GOT3 (cell line): ENCODE measurements around the gene MDFI.
A peak's percentile ranks its signal among the peaks of the same experiment; 100 is the strongest.

ENCODE experiments used
- DNase-seq: peaks from one replicate; lab custom pipeline; 2025; ENCODE audit warnings: mixed read lengths; lab: John Stamatoyannopoulos, UW

Gene MDFI

DNA sequence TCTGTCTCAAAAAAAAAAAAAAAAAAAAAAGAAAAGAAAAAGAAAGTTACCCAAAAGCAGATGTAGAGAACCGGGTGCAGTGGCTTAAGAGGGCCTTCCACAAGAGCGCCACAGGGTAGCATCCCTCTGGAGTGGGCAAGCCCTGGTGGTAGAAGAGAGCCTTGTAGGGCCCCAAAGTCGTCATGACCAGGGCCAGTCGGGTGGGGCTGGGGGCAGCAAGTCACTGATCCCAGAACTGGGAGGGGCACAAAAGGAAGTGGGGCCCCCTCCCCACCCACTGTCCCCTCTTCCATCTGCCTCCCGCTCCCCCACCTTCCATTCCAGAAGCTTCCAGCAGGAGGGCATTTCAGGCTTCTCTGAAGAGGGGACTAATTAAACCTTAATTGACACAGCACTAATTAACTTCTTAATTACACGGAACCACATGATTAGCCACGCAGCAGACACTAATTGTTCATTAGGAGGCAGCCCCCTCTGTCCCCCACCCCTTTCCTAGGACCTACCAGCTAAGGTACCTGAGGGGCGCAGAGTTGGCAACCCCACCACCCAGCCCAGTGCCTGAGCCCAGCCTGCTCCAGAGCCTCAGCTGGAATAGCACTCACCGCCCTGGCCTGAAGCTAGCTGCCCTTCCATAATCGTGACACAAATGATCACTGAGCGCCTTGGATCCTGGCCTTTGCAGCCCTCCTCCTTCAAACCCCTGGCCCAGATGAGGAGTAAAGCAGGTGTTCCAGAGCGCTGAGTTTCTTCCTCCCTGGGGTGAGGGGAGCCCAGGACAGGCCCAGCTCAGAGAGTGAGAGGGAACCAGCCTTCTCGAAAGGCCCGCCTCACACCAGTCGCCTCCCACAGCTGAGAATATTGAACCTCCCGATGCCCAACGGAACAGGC is 34.8 kb downstream of the MDFI start:
- no peak for DNase-seq

DNA sequence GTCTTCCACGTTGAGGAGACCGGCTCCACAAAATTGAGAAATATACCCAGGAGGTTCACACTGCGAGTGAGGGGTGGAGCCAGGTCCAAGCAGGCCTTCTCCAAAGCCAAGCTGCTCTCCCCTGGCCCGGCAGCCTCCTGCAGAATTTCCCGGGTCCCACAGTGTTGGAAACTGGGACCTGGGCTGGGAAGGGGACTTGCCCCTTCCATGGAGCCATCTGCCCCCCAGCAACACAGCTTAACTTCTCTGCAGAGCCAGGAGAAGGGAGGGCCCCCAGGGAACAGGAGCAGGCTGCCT is 35.4 kb downstream of the MDFI start:
- no peak for DNase-seq

DNA sequence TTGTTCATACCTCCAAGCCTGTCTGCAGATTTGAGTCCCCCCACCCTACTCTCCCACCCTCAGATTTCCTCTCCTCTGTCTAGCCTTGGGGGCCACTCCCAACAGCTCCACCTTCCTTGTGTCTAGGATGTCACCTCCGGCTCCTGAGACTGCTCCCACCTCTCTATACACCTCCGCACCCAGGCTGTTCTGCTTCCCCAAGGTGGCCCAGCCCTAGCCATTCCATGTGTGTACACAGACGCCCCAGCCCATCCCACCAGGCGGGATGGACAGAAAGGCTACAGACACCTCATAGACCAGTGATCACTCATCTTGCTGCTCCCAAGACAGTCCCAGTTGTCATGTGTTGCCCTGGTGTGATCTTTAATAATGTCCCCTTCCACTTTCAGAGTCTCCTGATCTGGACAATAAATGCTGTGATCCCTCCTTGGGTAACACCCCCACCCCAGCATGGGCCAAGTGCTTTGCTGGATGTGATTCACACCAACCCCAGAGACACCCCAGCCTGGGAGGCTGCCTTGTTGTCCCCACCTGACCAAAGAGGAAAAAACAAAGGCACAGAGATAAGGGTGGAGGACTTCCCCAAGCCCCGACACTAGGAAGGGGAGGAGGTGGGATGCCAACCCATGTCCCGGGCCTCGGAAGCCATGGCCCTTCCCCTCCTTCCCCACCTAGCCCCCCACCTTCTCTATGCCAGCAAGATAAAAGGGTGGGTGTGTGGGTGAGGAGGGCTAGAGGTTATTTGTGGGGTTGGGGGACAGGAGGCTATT is 36.1 kb downstream of the MDFI start:
- DNase-seq: no peak

DNA sequence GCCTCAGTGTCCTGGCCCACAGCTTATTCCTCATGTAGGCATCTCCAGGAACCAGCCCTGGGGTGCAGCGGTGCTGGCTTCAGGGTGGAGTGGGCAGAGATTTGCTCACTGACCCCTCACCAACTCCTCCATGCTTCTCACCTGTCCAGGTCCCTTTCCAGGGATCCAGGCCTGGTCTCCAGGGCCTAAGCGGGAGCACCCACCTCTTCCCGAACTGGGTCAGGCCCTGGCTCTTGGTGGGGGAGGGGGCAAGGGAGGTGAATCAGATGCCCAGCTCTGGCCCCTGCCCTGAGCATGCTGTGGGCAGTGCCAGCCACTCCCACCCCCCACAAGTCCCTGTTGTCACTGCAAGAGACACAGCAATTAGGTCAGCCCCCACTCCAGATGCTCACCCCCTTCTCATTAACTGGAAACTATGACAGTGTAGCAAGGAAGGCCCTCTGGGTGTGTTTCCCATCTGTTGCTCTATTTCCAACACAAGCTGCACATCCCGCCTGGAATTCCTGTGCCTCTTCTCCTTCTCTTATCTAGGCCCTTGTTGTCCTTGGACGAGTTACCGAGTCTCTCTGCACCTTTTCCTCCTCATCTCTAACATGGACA is 37.0 kb downstream of the MDFI start:
- DNase-seq: no peak

DNA sequence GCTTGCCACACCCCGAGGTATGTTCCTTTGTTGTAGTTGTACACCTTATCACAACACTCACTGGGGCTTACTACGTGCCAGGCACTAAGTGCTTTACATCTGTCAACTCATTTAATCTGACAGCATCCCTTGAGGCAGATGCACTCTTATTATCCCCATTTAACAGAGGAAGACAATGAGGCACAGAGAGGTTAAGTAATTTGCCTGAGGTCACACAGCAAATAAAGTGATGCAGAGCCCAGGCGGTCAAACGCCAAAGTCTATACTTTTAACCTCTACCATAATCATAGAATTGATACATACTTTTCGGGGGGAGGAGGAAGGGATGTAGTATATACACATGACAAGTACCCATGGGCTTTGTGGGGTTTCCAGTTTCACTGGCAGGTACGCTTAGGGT is 37.7 kb downstream of the MDFI start:
- no peak for DNase-seq

DNA sequence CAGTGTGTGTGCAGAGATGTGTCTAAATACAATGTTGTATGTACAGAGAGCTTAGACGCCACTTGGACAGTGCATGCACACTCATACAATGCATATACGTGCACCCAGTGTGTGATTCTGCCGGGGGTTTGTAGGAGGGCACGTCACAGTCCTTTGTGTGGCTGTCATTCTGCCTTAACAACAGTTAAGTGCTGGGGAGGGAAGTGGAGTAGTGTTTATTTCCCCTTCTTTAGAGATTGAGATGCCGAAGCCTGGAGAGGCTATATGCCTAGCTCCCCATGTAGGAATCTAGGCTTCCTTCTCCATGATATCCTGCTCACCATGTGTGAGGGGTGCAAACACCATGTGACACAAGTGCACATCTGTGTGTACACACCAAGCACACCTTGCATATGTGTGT is 38.2 kb downstream of the MDFI start:
- DNase-seq: no peak

DNA sequence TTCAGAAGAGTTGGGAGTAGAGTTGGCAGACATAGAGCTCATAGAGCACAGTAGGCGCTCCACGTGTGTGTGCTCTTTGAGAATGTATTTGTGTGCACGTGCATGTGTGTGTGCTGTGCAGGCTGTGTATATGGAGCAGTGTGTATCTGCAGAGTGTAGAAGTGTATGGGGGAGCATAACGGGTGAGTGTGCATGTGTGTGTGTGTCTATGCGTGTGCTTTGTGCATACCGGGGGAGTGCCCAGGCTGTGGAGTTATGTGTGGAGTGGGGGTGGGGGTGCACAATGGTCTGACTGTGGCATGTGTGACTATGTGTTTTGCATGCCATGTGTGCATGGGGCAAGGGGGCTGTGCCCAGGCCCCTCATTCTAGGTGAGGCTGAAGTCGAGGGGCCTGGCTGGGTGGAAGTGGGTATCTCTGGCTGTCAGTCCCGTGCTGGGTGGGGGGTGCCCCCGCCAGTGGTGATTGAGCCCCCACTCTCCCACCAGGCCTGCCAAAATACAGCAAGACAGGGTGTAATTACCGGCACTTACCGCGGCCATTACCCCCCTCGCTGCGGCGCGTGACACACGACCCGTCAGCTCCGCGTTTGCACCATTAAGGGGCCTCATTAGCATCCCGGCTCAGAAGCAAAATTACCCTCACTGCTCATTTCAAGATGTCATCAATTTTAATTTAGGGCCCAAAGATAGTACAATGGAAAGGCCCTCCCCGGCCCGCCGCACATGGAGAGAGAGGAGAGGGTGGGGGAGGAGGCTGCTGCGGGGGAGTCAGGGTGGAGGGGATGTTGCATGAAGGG is 39.1 kb downstream of the MDFI start:
- no peak for DNase-seq

DNA sequence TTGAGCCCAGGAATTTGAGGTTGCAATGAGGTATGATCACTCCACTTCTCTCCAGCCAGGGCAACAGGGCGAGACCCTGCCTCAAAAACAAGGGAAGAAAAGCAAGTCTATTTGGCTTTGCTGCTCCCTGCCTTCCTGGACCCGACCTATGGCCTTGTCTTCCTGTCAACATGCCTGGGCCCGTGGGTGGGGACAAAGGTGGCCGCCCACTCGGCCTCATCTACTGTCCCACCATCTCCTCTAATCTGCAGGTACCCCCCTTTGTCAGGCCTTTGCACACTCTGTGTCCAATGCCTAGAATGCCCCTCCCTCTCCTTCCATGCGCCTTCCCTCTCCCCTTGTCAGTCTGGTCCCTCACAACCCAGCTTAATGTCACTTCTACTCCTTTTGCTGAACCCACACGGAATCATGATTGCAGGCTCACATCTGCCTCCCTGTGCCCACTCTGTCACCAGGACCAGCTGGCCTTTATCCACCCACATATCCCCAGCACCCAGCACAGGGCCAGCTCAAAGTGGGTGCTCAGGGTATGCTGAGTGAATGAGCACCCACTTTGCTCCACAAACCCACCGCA is 40.3 kb downstream of the MDFI start:
- no peak for DNase-seq

DNA sequence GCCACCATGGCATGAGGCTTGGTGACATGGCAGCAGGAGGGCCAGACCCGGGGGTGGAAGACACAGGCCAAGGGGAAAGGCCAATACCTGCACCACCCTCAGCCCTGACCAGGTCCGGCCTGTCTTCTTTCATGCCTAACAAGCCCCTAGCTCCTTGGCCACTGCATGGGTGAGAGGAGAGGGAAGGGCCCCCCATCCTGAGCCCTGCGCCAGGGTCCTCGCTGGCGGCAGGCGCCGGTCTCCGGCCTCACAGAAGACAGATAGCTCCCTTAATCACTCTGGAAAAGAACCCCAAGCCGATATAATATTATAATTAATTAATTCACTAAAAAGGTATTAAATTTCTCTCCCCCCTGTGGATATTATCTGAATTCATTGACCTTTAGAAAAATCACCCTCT is 41.4 kb downstream of the MDFI start:
- no peak for DNase-seq

DNA sequence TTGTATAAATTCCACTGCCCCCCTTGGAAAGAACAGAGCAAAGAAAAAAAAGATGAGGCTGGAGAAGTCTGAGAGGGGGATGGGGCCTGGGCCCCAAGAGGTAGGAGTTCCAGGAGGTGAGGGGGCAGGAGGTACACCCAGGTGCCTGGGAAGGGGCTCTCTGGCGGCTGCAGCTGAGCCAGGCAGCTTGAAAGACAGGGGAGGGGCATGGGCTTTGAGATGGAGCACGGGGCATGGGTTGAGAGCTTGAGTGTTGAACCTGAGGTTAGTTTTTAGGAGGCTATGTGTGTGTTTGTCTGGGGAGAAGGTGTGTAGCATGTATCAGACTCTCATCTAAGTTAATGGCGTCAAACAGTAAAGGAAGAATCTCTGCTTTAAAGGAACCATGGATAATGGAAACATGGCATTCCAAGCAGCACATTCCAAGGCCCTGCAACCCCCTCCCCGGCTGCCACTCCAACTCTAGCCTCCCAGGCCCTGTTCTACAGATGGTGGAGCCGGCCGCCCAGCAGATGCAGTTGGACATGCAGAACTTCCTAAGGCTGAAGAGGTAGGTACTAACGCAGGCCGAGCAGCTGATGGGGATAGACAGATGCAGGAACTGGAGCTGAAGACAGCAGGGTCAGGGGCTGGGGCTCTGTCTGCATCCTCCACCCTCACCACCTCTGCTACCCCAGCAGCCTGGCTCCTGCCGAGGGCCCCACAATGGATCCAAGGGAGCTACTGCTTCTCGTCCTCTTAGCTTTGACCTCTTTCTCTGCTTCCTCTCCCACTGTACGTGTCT is 42.1 kb downstream of the MDFI start:
- no peak for DNase-seq

DNA sequence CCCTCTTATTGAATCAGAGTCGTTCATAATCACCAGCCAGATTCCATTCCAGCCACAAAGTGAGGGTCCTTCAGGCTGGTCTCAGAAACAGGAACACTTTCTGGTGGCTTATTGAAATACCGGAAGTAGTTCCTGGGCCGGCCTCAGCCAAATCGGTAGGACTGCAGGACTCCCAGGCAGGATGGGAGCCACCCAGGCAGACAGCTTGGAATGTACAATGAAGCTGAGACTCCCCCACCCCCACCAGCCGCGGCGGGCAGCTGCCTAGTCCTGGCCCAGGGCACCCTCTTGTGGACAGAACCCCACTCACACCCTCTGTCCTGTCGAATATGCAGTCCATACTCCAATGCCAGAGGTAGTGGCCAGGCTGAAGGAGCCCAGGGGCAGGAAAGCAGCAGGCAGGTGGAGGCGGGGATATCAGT is 43.8 kb downstream of the MDFI start:
- peak; percentile 35 for DNase-seq

DNA sequence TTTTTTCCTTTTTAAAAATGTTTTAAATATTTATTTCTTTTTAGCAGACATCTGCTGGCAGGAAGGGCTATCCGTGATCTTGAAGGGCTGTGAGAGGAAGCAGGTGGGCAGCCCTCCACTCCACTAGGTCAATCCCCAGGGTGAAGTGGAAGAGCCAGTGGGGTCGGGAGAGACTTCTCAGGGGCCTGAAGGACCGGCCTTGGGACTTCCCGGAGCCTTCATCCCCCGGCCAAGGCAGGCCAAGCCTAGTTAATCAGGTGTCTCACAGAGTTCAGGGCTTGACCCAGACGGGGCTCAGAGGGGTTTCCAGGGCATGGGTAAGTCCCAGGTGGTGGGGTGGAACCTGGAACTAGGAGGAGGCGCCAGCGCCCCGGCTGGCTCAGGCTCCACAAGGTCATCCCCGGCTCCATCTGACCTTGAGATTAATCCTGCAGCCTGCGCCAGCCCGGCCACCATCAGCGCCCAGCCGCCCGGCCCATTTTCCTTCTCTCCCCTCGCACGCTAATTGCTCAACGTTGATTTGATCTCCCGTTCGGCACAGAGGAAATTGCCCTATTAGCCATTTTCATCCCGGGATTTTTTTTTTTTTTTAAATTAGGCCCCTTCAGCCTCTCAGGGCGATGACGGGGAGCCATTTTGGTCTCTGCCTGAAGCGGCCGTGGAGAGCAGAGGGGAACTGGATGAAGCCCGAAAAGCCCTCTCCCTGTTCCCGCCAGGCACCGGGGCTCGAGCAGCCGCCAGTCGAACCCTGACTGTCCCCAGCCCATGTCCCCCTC is 44.4 kb downstream of the MDFI start:
- no peak for DNase-seq

DNA sequence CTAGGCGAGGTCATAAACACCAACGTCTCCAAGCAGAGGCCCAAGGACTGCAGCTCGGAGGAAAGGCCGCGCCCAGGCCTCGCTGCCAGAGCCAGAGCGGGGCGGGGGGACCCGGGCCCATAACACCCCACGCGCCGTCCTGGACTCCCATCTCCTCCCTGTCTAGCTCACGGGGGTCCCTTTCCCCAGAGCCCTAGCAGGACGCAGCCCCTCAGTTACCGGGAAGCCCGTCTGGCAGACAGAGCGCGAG is 44.9 kb downstream of the MDFI start:
- DNase-seq: no peak

DNA sequence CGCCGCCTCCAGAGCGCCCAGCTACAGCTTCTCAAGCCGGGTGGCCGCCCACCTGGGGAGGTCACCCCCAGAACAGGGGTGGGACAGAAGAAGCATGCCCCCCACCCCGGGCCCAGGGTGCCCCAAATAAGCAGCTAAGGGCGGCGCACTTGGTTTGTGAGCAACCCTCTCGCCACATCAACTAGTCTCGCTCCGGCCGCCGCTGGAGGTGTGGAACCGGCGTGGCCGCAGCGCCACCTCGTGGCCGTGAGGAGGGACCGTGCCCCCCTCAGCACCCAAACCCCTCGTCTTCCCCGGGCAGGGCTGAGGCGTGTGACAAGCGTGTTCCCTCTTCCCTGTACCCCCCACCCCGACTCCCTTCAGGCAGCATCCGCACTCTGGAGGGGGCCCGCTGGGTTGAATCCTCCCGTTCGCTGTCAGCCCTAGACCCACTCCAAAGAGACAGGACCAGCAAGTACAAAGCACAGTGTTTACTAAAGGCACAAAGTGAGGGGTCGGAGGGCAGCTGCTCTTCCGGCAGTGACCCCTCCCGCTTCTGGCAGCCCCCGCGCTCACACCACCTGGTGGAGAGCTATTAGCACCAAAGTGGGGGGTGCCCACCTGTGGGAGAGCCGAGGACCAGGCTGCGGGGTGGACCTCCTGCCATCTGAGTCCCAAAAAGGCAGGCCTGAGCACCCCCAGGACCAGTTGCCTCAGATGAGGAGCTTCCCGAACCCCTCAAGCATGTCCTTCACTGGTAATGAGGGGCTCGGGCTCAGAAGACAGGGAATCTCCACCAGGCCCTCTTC is 45.4 kb downstream of the MDFI start:
- peak; percentile 9 for DNase-seq

DNA sequence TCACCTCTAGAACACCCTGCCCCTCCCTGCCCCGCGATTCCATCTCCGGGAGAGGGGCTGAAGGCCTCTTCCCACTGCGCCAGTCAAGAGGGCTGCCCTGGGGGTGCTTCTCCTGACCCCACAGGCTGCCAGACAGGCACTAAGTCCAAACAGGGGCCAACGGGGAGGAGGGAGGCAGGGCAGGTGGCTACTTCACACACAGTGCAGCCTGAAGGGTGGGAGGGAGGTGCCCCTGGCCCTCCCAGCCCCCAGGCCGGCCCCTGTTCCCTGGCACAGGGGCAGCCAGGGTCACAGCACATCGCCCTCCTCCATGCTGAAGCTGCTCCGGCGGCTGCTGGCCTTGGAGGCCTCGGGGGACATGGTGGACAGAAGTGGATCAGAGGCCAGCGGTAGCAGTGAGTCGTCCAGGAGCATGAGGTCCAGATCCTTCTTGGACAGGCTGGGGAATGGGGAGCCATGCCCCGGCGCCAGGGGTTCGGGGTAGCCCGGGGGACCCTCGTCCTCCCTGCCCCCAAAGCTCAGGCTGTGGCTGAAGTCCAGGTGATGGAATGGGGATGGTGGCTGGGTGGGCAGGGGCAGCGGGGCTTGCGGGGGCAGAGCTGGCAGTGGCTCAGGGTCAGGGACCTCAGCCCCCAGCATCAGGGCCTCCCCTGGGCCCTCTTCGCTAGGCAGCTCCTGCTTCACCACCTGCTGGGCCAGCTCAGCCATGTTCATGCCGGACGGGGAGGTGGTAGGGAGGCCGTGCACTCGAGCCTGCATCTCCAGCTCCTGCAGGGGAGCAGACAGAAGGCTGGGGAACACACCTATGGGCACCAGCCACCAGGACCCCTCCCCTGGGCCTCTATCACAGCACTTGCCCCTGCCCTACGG is 46.3 kb downstream of the MDFI start:
- no peak for DNase-seq

DNA sequence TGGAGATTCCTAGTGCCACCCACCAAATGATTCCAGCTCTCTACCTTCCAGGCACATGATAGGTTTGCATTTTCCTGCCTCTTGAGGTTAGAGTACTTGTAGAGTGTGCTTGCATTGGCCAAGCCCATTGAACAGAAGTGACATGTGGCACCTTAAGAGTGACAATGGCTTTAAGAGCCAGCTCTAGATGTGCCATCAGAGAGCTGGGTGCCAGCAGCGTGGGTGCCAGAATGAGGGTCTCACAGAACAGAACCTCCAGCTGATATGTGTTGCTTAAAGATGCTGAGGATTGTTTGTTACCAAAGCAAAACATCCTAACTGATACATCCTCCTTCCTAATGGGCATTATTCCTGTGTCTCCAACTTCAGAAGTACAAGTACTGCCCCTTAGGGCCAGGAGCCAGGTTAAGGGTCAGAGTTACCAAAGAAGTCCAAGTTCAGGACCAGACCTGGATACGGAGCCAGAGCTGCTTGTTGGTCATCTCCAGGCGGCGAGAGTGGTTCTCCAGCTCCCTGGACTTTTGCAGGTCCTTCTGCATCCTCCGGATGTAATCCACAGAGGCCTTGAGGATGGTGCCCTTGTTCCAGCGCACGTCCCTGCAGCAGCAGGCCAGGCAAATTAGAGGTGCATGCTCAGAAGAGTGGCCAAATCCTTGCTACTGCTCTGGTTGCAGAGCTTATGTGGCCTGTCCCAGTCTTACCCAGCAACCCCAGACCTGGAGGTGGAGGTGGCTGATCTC is 47.5 kb downstream of the MDFI start:
- no peak for DNase-seq

DNA sequence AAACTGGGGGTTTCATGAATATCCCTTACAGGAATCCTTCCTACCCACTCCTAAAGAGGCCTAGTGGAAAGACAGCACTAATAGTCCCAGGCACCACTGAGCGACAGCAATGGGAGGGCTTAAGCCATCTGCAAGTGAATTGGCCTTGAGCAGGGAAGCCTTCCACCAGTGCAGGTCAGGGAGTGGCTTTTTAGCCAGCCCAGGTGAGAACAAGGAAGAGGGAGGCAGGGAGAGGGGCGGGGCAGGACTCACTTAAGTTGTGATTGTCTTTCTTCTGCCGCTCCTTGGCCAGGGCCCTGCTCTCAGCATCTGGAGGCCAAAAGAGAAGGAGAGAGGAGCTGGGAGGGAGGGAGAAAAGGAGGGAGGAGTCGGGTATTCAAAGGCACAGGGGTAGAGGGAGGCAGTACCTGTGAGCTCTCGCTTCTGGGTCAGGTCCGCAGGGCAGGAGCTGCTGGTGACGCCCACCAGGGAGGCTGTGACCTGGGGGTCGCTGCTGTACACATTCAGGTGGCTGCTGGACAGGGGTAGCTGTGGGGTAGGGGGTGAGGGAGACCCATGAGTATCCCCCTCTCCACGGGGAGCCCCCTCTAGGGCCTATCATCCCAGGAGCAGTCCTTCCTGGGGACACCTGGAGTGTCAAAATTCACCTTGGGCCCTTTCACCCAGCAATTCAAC is 49.4 kb downstream of the MDFI start:
- DNase-seq: no peak
